GM04504 (cell line): ENCODE data around the gene ZNF714.

Experiments
- DNase-seq: peaks from one replicate; pipeline ENCODE4 v3.0.0-alpha.2; 2012; ENCODE audit warnings: low read depth

The ZNF714 gene

DNA sequence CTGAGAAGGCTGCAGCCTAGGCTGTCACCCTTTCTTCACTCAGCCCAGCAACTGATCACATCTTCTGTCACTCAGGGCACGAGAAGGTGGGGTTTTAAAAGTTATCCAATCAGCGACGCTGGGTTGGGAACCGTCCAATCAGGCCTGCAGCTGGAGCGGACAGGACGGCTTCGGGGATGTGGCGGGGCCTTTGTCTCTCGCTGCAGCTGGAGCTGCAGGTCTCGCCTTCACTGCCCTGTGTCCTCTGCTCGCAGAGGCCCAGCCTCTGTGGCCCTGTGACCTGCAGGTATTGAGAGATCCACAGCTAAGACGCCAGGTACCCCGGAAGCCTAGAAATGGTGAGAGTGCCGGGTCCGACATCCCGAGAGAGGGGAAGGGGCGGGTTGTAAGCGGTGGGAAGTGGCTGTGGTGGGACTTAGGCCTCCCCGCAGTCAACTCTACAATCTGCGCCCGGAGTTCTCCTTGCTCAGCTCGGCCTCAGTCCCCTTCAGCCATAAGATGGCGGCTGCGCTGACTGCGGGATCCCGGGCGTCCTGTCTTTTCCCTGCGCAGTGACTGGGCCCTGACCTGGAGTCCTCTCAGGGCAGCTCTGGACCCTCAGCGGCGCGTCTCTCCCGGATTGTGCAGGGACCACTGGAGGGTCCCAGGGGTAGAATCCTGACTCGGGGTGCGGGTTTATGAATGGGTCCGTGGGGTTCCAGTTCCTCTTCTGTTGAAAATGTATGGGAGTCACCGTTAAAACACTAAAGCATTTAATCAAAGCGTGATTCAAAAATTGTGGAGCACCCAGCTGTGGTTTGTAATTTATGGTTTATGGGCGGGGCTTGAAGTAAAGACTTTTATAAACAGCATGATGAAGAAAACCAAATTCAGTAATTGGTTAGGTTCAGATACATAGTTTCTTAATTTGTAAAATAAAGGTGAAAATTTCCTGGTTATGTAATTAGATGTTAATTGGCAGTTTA is at the start of gene ZNF714:
Gene ZNF714 (plus strand): TSS at position 193 of the 965 bp plus-strand sequence. CDS start 16,066 bp downstream, outside the sequence.
- DNase-seq, result peak; percentile 92

DNA sequence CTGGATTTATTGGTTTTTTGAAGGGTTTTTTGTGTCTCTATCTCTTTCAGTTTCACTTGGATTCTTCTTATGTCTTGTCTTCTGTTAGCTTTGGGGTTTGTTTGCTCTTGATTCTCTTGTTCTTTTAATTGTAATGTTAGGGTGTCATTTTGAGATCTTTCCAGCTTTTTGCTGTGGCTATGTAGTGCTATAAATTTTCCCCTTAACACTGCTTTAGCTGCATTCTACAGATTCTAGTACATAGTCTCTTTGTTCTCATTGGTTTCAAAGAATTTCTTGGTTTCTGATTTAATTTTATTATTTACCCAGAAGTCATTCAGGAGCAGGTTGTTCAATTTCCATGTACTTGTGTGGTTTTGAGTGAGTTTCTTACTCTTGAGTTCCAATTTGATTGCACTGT is 37.0 kb upstream of the ZNF714 start:
- DNase-seq, result no peak

- DNase-seq, result no peak
Observed at GRCh38 chr19:21046489-21046888, 35.5 kb upstream of the ZNF714 start.

- no peak for DNase-seq
Observed at GRCh38 chr19:21047716-21048115, 34.3 kb upstream of the ZNF714 start.

- no peak for DNase-seq
Observed at GRCh38 chr19:21052902-21053301, 29.1 kb upstream of the ZNF714 start.

GRCh38 chr19:21065336-21065735 is 16.7 kb upstream of the ZNF714 start:
- DNase-seq, result no peak

DNA sequence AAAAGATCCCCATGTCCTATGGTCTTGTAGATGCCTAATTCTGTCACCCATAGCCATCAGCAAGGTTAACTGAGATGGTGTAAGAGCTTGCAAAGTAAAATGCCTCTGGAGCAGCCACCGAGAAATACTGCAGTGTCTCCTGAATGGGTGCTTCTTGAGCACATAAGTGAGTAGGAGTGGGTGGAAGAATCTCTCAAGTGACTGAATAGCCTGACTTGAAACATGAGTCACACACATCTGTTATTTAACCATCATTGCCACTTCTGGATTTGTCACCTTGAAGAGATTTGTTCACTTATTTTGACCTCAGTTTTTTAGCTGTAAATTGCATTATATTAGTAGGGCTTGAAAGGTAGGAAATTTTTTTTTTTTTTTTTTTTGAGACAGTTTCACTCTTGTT is 2.3 kb downstream of the ZNF714 start:
- peak; percentile 54 for DNase-seq

DNA sequence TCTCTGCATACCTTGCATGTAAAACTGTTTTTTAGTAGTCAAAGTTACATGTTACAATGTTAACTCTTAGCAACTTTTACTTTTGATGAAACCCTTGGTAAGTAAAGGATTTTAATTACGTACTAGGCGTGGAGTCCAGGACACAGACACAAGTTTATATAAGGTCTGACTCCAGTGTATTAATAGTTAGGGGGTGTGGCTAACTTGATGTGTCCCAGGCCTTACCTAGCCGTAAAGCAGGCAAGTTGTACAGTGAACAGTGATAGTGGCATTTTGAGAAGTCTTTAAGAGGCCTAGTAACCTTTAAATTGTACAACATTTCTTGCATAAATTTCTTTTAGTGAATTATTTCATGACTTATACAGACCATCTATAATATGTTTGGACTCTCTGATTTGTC is 5.9 kb downstream of the ZNF714 start:
- no peak for DNase-seq

- DNase-seq, result peak; percentile 38
Observed at GRCh38 chr19:21092109-21092508, 10.1 kb downstream of the ZNF714 start.

DNA sequence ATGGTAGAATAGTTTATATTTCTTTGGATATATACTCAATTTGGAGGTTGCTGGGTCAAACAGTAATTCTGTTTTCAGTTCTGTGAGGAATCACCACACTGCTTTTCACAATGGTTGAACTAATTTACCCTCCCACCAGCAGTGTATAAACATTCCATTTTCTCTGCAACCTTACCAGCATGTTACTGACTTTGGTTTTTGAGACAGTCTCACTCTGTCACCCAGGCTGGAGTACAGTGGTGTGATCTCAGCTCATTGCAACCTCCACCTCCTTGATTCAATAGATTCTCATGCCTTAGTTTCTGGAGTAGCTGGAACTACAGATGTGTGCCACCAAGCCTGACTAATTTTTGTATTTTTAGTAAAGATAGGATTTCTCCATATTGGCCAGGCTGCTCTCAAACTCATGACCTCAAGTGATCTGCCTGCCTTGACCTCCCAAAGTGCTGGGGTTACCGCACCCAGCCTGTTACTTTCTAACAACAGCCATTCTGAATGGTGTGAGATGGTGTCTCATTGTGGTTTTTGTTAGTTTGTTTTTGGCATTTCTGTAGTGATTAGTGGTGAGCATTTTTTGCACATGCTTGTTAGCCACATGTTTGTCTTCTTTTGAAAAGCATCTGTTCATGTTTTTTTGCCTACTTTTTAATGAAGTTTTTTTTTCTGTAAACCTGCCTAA is 12.5 kb downstream of the ZNF714 start:
- DNase-seq, result no peak

- no peak for DNase-seq
Observed at GRCh38 chr19:21098291-21098690, 16.3 kb downstream of the ZNF714 start.

GRCh38 chr19:21101521-21102242 is 19.7 kb downstream of the ZNF714 start:
- DNase-seq, result no peak

GRCh38 chr19:21109116-21109515 is 27.1 kb downstream of the ZNF714 start:
- no peak for DNase-seq

DNA sequence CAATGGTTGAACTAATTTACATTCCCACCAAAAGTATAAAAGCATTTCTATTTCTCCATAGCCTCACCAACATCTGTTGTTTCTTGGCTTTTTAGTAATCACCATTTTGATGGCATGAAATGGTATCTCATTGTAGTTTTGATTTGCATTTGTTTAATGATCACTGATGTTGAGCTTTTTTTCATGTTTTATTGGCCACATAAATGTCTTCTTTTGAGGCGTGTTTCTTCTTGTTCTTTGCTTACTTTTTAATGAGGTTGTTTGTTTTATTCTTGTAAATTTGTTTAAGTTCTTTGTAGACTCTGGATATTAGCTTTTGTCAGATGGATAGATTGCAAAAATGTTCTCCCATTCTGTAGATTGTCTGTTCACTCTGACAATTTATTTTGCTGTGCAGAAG is 28.2 kb downstream of the ZNF714 start:
- DNase-seq, result no peak

DNA sequence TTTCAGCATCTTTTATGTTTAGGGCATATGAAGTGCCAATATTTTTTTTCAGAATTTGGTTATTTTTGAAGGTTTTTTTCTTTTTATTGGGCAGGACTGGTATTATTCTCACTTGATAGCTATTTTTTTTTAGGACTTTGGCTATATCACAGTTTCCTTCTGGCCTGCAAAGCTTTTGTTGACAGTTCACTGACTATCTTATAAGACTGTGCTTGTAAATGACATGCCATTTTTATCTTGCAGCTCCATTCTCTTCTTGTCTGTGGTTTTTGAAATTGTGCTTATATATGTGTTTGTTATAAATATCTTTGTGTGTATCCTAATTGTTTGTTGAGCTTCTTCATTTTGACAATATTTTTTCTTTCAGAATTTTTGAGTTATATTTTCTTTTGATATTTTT is 33.4 kb downstream of the ZNF714 start:
- no peak for DNase-seq

- DNase-seq, result peak; percentile 6
Observed at GRCh38 chr19:21117041-21117907, 35.3 kb downstream of the ZNF714 start.

GRCh38 chr19:21126078-21126477 is 44.1 kb downstream of the ZNF714 start:
- no peak for DNase-seq

DNA sequence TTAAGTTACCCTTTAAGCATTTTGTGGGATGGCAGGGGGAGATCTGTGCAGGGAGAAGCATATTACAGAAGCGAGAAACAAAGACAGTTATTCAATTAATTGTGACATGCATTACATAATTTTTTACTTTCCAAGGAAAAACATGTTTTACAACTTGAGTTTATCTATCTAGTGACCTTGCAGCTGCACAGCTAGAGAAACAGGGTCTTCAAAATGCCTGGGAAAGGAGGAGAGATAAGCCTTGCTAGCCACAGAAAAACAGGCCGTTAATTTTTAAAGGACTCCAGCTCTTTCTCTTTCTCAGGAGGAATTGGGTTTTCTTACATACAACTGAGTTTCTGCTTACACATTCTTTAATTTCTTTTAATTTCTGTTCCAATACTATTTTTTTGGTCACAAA is 45.0 kb downstream of the ZNF714 start:
- DNase-seq, result no peak

DNA sequence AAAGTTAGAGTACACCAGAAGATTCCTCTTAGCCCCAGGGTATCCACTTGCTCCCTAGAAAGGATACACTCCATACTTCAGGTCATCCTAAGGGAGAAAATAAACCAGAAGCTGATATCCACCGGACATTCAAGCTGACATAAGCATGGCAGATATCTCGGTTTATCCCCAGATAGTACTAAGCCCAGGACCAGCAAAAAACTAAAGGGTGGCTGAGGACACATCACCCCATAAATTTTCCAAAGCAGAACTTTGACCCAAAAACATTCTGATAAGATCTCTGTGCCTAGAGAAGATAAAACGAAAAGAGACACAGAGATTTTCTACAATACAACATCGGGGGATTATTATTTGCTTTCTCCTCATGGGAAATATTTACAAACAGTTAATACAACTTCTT is 45.9 kb downstream of the ZNF714 start:
- DNase-seq, result no peak

- no peak for DNase-seq
Observed at GRCh38 chr19:21128901-21129698, 47.1 kb downstream of the ZNF714 start.
